Measurements from ENCODE around the gene SPTLC3. TPM values are rescaled to one million over a fixed set of nuclear protein-coding genes. Genes with fewer than 3 reads are reported as not detected.

SPTLC3 gene
- total RNA-seq, 1 experiment from 2014 or later = 0.03 TPM

DNA sequence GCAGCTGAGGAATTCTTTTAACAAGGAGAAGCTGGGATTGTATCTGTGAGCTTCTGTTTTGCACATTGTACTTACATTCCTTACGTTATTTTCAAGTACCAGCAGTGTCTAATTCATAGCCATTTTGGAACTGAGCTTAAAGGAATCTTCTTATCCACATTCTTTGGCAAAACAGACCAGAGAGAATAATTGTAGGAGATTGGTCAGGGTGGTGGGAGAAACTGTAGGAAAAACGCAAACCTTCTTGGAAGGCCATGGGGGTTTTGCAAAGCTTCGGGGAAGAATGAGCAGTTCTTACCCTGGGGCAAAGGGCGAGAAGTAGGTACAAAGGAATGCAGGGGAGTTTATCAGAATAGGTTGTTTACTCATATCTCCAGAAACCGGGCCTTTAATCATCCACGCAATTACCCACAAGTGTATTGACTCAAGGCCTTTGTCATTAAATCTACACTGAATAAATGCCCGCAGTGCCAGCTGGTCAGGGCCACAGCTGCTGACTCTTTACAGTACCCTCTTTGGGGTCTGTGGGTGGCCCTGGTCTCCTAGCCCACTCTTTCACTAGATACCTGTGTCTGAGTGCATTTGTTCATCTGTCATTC, 39.6 kb upstream of the SPTLC3 start:
- ChIA-PET CTCF (interaction anchor here (0.6 kb wide), 1 partner anchor 1868 kb away, joined by 3 read pairs; no protein-coding TSS in a partner anchor), POLR2A (no interaction called here)
- intact Hi-C loops (cut with micrococcal nuclease; ENCODE audit: unreplicated experiment) = no loop called here
- H3K27me3 ChIP-seq (ENCODE audit: control insufficient read depth, insufficient read depth, low read length) = no peaks in the 10 kb centered on the region
- TF ChIP-seq, protein P1, sequence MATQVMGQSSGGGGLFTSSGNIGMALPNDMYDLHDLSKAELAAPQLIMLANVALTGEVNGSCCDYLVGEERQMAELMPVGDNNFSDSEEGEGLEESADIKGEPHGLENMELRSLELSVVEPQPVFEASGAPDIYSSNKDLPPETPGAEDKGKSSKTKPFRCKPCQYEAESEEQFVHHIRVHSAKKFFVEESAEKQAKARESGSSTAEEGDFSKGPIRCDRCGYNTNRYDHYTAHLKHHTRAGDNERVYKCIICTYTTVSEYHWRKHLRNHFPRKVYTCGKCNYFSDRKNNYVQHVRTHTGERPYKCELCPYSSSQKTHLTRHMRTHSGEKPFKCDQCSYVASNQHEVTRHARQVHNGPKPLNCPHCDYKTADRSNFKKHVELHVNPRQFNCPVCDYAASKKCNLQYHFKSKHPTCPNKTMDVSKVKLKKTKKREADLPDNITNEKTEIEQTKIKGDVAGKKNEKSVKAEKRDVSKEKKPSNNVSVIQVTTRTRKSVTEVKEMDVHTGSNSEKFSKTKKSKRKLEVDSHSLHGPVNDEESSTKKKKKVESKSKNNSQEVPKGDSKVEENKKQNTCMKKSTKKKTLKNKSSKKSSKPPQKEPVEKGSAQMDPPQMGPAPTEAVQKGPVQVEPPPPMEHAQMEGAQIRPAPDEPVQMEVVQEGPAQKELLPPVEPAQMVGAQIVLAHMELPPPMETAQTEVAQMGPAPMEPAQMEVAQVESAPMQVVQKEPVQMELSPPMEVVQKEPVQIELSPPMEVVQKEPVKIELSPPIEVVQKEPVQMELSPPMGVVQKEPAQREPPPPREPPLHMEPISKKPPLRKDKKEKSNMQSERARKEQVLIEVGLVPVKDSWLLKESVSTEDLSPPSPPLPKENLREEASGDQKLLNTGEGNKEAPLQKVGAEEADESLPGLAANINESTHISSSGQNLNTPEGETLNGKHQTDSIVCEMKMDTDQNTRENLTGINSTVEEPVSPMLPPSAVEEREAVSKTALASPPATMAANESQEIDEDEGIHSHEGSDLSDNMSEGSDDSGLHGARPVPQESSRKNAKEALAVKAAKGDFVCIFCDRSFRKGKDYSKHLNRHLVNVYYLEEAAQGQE (IDR thresholded peaks at IDR 0.05; ENCODE audit: insufficient read depth in 1 of 2, low read depth in 2 of 2, low read length in 1 of 2) = no peak
- TF ChIP-seq POLR2AphosphoS5 (IDR thresholded peaks at IDR 0.05; ENCODE audit: low read depth, low read length) = no peak
- TF ChIP-seq, protein P2, sequence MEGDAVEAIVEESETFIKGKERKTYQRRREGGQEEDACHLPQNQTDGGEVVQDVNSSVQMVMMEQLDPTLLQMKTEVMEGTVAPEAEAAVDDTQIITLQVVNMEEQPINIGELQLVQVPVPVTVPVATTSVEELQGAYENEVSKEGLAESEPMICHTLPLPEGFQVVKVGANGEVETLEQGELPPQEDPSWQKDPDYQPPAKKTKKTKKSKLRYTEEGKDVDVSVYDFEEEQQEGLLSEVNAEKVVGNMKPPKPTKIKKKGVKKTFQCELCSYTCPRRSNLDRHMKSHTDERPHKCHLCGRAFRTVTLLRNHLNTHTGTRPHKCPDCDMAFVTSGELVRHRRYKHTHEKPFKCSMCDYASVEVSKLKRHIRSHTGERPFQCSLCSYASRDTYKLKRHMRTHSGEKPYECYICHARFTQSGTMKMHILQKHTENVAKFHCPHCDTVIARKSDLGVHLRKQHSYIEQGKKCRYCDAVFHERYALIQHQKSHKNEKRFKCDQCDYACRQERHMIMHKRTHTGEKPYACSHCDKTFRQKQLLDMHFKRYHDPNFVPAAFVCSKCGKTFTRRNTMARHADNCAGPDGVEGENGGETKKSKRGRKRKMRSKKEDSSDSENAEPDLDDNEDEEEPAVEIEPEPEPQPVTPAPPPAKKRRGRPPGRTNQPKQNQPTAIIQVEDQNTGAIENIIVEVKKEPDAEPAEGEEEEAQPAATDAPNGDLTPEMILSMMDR (IDR thresholded peaks at IDR 0.05) = no peak
- no peak for TF ChIP-seq SIN3A (IDR thresholded peaks at IDR 0.05; ENCODE audit: borderline replicate concordance, insufficient read depth, low read depth, low read length)
- no peak for TF ChIP-seq TCF7L2 (IDR thresholded peaks at IDR 0.05; ENCODE audit: low read depth, low read length)
- no peak overlapping the region for H3K27ac ChIP-seq (ENCODE audit: low read length)
- H3K4me1 ChIP-seq (ENCODE audit: control insufficient read depth, insufficient read depth, low read length) = no peaks in the 10 kb centered on the region
- no peaks in the 10 kb centered on the region for H3K9me3 ChIP-seq (ENCODE audit: control insufficient read depth, insufficient read depth, low read depth, low read length)
- no TSS peak for BruUV-seq (replicated peaks)
- DNase-seq (ENCODE audit: low read depth, low spot score) = no peak
- in situ Hi-C loops (cut with HindIII; ENCODE audit: low pct_unique_long_range_greater_than_20kb, low sequenced_read_pairs) = no loop called here
- no peaks in the 10 kb centered on the region for H3K36me3 ChIP-seq (ENCODE audit: control insufficient read depth, insufficient read depth, low read length)
- no peak overlapping the region for H3K4me3 ChIP-seq (ENCODE audit: low read depth in 2 of 2, low read length in 2 of 2)
- ATAC-seq = no peak

GRCh38 chr20:12970372-12970821, 38.4 kb upstream of the SPTLC3 start:
- Histone ChIP-seq H3K4me3 (ENCODE audit: low read depth in 2 of 2, low read length in 2 of 2) (no peak overlapping the region), H3K9me3 (ENCODE audit: control insufficient read depth, insufficient read depth, low read depth, low read length) (no peaks in the 10 kb centered on the region), H3K27me3 (ENCODE audit: control insufficient read depth, insufficient read depth, low read length) (no peaks in the 10 kb centered on the region), H3K36me3 (ENCODE audit: control insufficient read depth, insufficient read depth, low read length) (no peaks in the 10 kb centered on the region), H3K4me1 (ENCODE audit: control insufficient read depth, insufficient read depth, low read length) (no peaks in the 10 kb centered on the region), H3K27ac (ENCODE audit: low read length) (no peak overlapping the region)
- TF ChIP-seq, protein P2 (IDR thresholded peaks at IDR 0.05) = peak; percentile 53; the same call in 1 of the 2 replicates
- TF ChIP-seq SIN3A (IDR thresholded peaks at IDR 0.05; ENCODE audit: borderline replicate concordance, insufficient read depth, low read depth, low read length) (no peak), POLR2AphosphoS5 (IDR thresholded peaks at IDR 0.05; ENCODE audit: low read depth, low read length) (no peak)
- in situ Hi-C loops (cut with HindIII; ENCODE audit: low pct_unique_long_range_greater_than_20kb, low sequenced_read_pairs) = no loop called here
- DNase-seq (ENCODE audit: low read depth, low spot score) (peak; percentile 13), ATAC-seq (no peak)
- BruUV-seq (replicated peaks) = no TSS peak
- CTCF ChIA-PET = no interaction called here
- POLR2A ChIA-PET = no interaction called here
- intact Hi-C loops (cut with micrococcal nuclease; ENCODE audit: unreplicated experiment) = loop anchor here (2.0 kb wide), 1 partner anchor 134 kb away; no protein-coding TSS in a partner anchor
